HG02852 (cell line): Measurements from ENCODE around the gene CYFIP1.

Experiments
- ATAC-seq: cut with Tn5 transposase; IDR thresholded peaks from one replicate; pipeline ENCODE4 v1.9.1; 2021; ENCODE audit warnings: mild to moderate bottlenecking, moderate library complexity; ENCODE audit not compliant: unreplicated experiment

Gene CYFIP1

DNA sequence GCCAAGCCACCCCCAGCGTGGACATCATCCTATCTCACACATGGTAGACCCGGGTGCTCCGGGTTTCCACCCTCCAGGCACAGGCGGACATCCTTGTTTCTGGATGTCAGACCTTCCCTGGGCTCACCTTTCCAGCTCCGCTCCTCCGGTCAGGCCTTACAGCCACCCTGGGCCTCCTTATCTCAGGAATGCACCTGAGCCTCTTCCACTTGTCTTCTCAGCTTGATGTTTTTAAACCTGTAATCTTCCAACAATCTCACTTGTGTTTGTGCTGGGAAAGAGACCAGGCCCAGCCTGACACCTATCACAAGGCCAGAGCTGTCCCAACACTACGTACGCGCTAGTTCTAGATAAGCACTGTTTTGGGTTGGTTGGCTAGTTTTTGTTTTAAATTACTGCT is 87.8 kb downstream of the CYFIP1 start:
- ATAC-seq = no peak

GRCh38 chr15:22891426-22892210 is 88.5 kb downstream of the CYFIP1 start:
- no peak for ATAC-seq

DNA sequence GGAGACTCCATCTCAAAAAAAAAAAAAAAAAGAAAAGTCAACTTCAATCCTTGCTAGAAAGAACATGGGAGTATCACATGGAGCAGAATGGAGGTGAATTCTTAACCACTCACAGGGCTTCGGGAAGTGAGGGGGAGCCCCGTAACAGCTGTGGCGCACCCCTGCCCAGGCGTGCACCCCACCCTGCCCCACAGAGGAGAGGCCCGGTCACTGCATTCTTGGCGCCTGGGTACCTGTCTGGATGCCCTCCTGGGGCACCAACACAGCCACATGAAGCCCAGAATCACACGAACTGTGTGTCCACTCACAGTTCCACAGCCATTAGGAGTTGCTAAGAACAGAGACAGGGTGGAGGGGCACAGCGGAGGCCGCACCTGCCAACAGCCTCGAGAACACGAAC is 89.9 kb downstream of the CYFIP1 start:
- no peak for ATAC-seq

- ATAC-seq = no peak
These were observed 90.9 kb downstream of the CYFIP1 start for GRCh38 chr15:22889146-22889818.

GRCh38 chr15:22888120-22888859 is 91.9 kb downstream of the CYFIP1 start:
- ATAC-seq = no peak

DNA sequence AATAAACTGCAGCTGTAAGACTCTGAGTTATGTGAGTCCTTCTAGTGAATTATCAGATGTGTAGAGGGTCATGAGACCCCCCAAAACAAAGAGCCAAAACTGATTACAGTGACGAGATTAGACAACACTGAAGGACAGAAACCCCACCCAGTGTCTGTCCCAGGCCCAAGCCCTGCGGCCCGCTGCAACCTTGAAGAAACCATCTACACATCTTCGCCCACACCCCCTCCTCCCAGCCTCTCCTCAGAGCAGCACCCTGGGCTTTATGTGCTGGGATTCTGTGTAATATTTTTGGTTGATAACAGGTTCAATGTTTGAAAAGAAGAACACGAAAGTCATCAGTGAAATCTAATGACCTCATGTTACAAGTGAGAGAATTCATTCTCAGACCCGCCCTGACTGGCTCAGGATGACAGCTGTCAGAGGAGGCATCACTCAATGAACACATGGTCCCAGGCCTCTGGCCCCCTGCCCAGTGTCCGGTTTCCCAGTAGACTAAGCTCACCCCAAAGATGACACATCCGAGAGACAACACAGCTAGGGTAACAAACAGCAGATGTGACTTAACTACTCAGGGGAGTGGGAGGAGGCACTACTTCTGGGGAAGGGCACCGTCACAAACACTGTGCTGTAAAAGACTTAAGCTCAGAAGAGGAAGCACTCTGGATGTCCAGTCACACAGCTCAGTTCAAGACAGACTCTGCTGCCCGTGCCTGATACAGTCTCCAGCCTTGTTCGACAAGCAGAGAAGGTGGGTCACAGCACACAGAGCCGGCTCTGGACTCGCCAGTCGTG is 92.8 kb downstream of the CYFIP1 start:
- no peak for ATAC-seq

- ATAC-seq = no peak
These were observed 95.0 kb downstream of the CYFIP1 start for GRCh38 chr15:22885120-22885519.

DNA sequence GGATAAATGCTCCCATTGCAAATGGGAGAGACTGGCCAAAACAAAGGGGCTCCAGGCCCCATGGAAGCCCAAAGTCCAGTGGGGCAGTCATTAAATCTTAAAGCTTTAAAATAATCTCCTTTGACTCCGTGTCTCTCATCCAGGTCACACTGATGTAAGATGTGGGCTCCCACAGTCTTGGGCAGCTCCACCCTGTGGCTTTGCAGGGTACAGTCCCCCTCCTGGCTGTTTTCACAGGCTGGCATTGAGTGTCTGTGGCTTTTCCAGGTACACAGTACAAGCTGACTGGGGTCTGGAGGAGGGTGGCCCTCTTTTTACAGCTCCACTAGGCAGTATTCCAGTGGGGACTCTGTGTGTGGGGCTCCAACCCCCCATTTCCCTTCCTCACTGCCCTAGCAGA is 95.8 kb downstream of the CYFIP1 start:
- no peak for ATAC-seq

DNA sequence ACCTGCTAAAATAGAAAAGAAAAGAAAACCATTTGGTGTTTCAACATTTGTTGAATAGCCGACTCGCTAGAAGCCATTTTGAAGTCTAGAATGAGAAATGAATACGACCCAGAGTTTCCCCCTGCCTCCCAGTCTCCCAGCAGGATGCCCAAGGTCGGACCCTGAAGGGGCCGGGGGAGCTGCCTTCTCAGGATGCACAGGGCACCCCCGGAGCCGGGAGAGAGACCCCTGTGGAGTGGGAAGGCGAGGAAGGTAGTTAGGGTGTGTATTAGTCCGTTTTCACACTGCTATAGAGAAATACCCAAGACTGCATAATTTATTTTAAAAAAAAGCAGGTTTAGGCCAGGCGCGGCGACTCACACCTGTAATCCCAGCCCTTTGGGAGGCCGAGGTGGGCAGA is 97.0 kb downstream of the CYFIP1 start:
- no peak for ATAC-seq

DNA sequence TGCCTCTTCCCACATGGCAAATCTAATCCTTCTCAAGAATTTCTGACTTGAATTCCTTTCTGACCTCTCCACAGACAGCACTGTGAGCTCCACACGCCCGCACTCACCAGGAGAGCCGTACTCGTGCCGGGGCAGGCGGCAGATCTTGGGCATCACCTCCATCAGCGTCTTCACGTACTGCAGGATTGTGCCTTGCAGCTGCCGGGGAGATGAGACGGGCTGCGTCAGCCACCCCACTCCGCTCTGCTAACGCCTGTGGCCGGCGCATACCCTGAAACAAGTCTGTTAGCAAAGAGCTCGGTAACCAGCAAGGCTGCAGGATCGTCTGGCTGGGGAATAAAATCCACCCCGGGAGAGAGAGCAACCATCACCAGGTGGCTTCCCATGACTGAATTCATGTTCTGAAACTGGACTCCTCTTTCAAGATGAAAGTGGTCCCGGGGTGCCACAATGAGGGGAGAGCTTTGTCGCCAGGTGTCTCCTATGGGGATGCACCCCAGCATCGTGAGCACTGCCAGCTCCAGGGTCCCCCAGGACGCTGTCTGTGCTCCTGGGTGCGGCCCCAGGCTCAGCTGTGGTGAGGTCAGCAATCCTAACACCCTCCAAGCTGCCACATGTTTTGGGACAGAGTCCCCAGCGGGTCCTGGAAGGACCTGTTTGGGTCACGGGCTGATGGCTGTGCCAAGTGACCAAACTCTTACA is 98.3 kb downstream of the CYFIP1 start:
- no peak for ATAC-seq

- no peak for ATAC-seq
These were observed 99.0 kb downstream of the CYFIP1 start for GRCh38 chr15:22880981-22881738.

- ATAC-seq = no peak
These were observed 99.8 kb downstream of the CYFIP1 start for GRCh38 chr15:22880068-22880980.

DNA sequence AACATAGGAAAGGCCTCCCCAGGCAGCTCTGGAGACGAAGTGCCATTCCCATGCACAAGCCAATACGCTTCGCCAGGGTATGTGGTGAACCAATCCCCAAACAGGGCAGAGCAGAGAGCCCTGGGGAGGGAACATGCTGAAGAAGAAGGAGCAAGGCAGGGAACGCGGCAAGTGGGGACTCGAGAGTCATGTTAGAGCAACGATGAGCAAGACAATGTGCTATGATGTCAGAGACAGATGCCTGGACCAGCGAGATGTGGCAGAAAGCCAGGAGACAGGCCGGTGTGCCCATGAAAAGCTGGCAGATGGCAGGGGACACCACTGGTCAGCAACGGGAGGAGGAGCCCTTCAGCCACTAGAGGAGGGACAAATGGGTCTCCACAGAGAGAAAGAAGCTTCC is 102.1 kb downstream of the CYFIP1 start:
- ATAC-seq = no peak

GRCh38 chr15:22877607-22878006 is 102.6 kb downstream of the CYFIP1 start:
- no peak for ATAC-seq

DNA sequence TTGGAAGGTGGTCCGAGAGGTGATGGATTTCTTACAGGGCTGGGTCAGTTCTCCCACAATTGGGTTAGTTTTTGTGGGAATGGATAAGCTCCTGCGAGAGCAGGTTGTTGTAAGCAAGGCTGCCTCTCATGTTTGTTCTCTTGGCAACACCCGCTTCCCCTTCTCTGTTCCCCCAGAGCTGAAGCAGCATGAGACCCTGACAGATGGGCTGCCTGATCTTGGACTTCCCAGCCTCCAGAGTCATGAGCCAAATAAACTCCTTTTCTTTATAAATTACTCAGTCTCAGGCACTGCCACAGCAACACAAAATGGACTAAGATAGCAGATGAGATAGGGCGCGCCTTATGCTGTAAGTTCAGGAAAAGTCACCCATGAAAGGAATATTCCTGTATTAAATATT is 103.1 kb downstream of the CYFIP1 start:
- no peak for ATAC-seq

GRCh38 chr15:22874966-22875365 is 105.2 kb downstream of the CYFIP1 start:
- ATAC-seq = no peak

DNA sequence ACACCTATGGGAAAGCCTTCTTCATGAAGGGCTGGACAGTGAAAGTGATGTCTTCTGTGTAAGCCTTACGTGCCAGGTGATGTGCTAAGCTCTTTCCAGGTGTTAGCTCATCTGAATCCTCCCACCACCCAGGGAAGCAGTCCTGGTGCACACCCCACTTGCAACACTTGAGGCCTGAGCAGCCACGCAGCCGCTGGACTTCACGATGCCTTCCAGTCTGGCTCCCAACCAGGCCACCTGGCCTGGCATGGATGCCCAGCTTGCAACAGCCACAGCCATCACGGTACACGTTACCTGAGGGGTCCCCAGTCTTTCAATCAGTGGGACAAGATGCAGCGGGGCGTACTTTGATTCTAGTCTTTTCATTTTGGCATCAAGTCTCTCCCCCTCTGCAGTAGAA is 105.9 kb downstream of the CYFIP1 start:
- ATAC-seq = no peak

- ATAC-seq = no peak
These were observed 106.3 kb downstream of the CYFIP1 start for GRCh38 chr15:22873841-22874240.
